HG03025 (cell line): ENCODE data around the gene VWA8.
"Not testable (repeated sequence)": the region's sequence is repeated elsewhere in the genome, so short reads cannot be mapped to it uniquely, and the experiment has no call there.

Source experiments
- ATAC-seq: cut with Tn5 transposase; IDR thresholded peaks from one replicate; pipeline ENCODE4 v1.9.1; 2021; ENCODE audit warnings: mild to moderate bottlenecking, moderate library complexity; ENCODE audit not compliant: unreplicated experiment, low FRiP score

The VWA8 gene

DNA sequence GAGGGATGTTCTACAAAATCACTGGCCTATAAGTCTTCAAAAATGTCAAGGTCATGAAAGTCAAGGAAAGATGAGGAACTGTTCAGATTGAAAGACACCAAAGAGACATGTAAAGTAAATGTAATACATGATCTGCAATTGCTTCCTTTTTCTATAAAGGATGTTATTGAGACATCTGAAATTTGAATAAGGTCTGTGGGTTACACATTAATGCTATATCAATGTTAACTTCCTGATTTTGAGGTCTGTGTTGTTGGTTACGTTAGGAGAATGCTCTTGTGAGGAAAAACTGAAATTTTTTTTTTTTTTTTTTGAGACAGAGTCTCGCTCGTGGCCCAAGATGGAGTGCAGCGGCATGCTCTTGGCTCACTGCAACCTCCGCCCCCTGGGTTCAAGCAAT lies 306.1 kb downstream of the VWA8 start:
- no peak for ATAC-seq

DNA sequence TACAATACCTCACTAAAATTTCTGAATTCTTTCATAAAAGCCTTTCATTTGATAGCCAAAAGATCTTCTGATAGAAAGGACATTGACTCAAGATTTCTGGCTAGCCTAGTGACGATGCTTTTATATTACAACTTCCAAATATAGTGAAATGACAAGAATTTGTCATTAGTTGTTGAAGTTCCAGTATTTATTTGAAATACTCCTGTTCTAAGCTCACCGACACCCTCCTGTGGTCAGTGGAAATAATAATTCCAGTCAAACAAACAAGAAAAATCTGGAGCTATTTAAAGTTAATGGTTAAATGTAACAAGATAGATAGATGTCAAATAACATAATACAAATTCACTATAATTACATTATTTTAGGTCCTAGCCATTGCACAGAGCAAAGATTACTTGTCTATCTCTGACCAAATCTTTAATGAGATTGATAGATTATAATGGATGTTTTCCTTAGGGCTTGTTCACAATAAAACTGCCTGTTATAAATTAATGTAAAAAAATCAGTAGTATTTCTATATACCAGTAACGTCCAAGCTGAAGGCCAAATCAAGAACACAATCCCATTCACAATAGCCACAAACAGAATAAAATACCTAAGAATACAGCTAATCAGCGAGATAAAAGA lies 308.1 kb downstream of the VWA8 start:
- ATAC-seq = no peak

DNA sequence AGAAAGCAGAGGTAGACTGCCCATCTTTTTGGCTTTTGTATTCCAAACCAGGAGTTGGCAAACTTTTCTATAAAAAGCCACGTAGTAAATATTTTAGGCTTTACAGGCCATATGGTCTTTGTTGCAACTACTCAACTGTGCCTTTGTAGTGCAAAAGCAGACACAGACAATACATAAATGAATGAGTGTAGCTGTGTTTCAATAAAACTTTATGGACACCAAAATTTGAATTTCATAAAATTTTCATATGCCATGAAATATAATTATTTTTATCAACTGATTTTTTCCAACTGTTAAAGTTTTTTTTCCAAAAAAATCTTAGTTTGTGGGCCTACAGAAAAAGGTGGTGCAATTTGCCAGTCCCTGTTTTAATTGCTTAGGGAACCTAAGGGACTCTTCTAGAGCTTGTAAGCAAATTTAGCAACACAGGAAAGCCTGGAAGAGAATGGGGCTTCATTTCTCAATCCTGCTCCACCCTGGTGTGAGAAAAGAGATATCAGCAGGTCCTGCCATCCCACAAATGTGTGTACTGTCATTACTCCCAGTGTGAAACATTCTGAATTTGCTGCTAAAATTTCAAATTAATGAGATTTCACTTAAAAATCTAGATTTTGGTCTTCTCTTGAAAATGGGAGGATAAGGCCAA lies 309.4 kb downstream of the VWA8 start:
- no peak for ATAC-seq

DNA sequence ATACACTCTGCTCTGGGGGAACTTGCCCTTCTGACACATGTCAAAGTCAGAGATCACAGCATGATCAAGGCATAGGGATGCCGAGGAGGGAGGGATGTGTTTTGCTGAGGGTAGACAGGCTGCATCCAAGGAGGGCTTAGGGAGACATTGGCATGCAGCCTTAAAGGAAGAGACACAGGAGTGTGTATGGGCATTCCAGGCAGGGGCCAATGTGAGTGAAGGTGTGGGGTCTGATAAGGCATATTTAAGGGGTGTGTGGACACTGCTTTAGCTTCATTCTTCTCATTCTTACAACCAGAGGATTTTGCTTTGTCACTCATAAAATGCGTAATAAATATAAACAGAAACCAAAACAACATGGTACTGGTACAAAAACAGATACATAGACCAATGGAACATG lies 310.2 kb downstream of the VWA8 start:
- no peak for ATAC-seq

DNA sequence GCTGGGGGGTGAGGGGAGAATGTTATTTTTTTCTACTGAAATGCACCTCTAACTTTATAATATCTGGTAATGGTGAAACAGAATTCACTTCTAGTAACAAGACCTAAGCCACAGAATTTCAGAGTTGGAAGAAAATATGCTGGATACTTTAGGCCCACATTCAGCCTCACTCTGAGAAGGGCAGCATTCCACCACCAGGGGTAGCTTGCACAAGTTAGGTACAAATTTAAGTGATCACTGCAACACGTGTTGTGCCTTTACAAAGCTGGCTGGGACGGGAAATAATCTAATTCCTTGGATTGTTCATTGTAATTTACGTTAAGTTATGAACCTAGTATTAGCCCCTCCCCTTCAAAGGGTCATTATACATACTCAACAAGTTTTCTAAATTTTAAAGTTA lies 311.2 kb downstream of the VWA8 start:
- ATAC-seq = no peak

DNA sequence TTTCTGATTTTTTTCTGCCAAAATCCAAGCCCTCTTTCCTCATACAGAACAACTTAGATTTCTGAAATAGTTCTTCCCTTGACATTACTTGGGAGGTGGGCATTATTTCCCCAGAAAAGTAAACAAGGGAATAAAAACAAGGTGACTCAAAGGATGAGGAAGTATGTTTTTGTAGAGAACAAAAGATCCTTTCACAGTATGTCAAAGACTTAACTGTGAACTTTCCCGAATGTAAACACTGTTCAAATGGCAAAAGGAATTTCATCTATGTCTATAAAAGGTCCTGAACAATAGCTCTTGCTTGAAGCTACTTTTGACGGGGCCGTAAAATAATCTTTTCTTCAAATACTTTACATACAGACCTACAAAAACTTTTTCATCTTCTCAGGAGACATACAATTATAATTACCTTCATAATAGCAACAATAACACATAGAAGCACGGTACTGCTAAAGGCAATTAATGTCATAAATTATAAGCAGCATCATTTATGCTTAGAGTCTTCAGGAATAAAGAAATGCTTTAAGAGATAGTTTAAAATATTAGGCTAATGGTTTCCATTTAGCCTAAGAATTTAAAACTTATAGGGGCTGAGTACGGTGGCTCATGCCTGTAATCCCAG lies 312.5 kb downstream of the VWA8 start:
- ATAC-seq = no peak

DNA sequence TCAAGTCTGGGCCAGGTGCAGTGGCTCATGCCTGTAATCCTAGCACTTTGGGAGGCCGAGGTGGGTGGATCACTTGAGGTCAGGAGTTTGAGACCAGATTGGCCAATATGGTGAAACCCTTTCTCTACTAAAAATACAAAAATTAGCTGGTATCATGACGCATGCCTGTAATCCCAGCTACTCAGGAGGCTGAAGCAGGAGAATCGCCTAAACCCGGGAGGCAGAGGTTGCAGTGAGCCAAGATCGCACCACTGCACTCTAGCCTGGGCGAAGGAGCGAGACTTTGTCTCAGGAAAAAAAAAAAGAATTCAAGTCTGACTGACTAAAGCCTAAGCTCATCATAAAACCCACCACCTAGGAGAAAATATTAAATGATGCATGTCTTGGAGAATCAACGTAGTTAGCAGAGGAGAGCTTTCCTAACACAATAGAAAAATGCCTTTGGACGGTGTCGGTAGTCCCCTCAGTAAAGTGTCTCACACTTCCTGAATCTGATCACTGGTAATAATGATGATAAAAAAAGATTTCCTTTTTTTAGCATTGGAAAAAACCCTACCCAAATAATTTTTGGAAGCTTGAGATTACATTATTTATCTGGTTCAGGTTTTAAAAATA lies 313.1 kb downstream of the VWA8 start:
- not testable (repeated sequence) for ATAC-seq

DNA sequence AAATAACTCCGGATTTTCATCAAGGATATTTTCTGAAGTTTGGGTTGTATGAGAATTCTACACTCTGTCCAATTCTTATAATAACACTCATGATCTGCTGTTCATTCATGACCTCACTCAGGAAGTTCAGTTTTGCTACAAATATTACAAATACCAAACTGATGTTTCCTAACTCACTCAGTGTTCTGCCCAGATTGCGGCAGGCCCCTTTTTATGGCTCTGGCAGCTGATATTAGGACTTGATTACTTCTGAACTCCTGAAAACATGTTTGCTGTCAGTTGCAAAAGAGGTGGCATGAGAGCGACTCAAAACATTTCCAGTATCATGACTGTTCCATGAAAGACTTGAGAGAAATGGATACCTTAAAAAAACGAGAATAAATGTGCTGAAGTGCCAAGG lies 315.6 kb downstream of the VWA8 start:
- no peak for ATAC-seq

DNA sequence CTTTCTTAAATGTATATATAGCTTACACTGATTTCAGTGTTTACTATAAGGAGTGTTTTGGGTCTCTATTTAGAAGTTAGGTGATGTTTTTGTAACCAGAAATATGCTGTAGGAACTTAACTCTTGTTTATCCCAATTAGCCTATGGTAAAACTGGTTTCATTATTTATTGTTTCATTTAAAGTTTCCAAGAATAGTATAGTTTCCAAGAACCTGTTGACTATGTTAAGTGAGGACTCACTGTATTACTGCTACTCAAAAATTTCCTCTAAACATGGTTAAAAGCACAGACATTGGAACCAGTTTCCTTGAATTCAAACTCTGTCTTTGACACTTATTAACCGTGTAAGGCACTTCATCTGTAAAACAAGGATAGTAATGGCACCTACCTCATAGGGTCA lies 316.2 kb downstream of the VWA8 start:
- ATAC-seq = no peak

DNA sequence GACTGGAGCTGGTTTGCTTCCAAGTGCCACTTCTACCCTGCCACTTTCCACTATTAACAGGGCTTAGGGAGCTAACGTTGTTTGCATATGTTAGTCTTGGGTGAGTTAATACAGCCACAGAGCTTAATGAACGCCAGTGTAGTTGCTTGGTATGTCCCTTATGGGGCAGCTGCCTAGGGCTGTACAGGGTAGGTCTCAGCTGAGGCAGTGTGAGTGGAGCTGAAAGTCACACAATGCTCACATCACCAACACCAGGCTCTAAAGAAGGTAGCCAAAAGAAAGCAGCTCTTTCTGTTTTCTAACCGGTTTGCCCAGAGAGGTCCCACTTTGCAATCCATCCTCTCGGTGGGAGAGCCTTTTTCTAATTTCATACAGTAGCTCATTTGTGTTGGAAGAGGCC lies 317.4 kb downstream of the VWA8 start:
- ATAC-seq = no peak

DNA sequence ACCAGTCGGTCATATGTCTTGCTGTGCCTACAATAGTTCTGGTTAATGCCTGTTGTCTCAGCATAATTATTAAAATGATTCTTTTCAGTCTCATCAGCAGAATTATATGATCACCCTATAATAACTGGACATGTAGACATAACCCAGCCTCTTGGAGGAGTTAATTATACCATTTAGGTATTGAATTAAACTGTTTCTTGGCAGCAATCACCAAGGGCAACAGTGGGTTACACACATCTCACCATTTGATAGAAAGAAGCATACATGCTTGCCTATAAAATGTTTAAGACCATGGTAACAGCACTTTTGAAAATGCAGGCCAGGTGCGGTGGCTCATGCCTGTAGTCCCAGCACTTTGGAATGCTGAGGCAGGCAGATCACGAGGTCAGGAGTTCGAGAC lies 318.9 kb downstream of the VWA8 start:
- no peak for ATAC-seq

DNA sequence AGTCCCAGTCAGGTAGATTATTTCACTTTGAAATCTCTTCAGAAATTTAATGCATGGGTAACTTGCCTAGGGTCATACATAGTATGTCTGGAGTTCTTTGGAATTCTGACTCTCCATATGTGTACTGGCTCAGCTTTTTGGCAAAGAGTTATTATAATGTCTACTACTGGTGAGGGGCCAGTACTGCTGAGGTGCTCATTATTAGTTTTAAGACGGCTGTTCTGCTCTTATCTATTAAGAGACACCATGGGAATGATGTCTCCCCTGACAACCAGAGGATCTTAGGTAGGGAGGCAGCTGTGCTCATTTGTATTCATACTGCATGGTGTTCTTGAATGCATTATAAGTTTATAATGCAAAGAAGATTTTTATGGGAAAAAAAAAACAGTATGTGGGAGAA lies 319.5 kb downstream of the VWA8 start:
- ATAC-seq = no peak

DNA sequence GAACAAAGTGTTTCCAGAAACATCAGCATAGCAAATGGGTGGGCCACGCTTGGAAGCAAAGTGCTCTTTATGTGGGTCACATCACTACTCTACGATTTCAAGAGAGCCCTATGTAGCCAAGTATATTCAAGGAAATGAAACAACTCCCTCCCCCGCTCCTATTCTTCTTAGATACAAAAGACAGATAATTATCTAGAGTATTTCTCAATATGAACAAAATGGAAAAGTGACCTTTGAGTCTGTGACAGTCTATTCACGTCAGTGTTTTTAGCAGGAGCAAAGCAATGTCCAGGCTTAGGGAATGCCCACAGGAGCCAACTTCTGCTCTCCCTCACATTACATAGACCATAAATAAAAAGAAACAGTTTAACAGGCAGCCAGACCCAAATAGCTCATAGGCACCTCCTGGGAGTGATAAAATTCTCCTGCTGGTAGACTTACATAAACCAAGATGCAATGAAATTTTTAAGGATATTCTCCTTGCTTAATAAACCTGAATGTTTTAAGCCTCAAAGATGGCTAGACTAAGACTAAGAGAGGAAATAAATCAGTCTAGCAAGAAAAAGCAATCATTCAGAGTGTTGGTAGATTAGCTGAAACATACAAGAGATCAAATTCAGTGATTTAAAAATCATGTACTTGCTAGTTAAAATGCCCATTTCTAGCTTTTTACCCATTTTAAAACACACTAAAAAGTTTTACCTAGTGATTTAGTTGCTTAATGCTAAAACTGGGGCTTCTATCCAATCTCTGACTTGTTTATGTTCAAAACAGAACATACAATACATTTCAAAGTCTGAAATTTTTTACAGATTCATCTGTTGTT lies 320.7 kb downstream of the VWA8 start:
- no peak for ATAC-seq

DNA sequence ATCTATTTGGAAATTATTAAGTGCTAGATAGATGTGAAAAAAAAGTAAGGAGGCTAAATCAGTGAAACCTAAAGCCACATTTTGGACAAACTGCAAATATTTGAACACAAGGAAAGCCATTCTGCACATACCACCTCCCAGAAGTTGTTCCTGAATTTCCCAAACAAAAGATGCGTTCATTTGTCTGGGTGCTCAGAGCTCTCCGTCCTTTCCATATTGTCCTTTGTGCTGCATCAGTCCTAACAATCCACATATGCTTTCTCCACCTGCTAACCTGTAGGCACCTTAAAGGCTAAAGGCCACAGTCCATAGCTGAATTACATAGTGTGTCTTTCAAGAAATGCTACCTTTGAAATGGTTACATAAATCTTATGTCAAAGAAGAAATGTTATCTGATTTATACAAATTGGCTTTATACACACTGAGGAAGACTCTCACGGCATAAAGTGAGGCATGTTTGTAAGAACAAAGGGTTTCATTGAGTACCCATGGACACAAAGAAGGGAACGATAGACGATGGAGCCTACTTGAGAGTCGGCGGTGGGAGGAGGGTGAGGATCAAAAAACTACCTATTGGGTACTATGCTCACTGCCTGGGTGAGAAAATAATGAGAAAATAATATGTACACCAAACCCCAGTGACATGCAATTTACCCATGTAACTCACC lies 321.5 kb downstream of the VWA8 start:
- no peak for ATAC-seq

DNA sequence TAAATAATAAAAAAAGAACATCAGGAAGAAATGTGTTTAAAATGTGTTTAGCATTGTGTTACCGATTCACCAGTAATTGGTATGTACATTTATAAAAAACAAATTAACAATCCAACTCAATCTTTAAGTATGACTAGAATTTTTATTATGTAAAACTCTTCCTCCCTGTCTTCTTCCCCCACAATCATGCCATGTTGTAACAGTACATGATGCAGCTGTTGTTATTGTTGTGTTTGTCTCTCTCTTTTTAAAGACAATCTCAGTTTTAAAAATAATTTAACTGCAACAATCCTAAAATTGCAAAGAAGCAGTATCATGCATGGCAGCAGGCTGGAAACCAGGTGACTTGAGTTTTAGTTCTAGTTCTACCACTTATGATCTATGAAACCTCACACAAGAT lies 323.3 kb downstream of the VWA8 start:
- ATAC-seq = no peak

DNA sequence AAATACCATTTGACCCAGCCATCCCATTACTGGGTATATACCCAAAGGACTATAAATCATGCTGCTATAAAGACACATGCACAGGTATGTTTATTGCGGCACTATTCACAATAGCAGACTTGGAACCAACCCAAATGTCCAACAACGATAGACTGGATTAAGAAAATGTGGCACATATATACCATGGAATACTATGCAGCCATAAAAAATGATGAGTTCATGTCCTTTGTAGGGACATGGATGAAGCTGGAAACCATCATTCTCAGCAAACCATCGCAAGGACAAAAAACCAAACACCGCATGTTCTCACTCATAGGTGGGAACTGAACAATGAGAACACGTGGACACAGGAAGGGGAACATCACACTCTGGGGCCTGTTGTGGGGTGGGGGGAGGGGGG lies 323.9 kb downstream of the VWA8 start:
- not testable (repeated sequence) for ATAC-seq

DNA sequence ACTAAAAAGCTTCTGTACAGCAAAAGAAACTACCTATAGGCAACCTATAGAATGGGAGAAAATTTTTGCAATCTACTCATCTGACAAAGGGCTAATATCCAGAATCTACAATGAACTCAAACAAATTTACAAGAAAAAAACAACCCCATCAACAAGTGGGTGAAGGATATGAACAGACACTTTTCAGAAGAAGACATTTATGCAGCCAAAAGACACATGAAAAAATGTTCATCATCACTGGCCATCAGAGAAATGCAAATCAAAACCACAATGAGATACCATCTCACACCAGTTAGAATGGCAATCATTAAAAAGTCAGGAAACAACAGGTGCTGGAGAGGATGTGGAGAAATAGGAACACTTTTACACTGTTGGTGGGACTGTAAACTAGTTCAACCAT lies 324.3 kb downstream of the VWA8 start:
- ATAC-seq = not testable (repeated sequence)

DNA sequence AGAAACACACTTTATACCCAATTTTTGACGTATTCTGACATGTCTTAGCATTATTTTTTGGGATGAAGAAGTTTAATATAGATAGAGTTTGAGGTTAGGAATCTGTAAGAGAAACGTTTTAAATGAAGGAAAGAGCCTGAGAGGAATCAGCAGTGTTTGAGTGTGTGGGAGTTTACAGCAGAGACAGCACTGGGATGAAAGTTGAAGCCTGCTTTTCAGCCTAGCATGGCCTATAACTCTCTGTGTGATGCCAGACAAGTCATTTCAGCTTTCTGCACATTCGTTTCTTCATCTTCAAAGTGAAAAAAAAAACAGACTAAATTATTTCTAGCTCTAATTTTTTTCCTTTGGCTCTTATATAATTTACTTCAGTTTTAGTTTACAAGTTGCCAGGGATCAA lies 326.5 kb downstream of the VWA8 start:
- no peak for ATAC-seq

DNA sequence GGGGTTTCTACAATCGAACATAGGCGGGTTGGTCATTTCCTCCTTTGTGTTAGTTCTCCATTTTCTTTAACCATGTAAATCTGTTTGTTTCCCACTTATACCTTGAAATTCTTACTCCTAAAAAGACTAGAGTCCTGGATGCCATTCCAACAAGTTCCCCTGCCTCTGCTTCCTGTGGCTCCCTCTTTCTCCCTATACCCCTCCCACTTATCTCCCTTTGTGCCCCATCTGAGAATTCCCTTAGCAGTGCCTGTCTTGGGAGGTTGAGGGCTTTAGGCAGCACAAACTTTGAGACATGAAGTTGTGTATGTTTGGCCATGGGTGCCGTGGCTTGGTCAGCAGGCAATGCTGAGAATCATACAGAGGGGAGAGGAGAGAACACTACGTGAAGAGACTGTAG lies 327.1 kb downstream of the VWA8 start:
- no peak for ATAC-seq

DNA sequence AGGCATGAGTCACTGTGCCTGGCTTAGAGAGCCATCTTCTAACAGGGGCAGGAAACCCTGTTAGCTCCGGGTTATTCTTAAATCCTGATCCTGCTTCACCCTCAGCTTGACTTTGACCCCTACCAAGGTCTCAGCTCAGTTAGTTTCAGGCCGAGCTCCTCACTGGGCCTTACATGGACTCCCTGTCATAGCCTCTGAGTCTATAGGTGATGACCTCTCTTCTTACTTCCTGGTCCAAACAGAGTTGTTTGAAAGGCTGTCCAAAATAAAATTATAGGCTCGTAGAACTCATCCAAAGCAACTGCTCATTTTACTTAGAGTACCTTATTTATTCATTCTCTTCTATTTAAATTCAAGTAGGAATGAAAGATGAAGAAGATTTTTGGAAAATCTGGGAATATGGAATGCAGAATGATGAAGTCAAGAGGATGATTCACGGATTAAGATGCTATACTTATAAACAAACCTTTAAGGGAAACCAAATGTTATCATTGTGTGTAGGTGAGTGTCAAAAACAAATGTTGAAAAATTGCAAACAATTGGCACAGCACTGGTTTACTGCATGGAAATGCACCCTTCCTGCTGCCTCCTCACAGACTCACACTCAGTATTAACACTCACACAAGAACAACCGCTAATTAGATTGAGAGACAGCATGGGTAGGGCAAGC lies 329.5 kb downstream of the VWA8 start:
- no peak for ATAC-seq
